RWPE2 (cell line): ENCODE results near the gene CHD5.

Experiments used
- ATAC-seq: fragments of 200-7000 bp; cut with Tn5 transposase; 3 replicates; pipeline ENCODE4 v1.9.1; 2021; ENCODE audit warnings: low read depth
- DNase-seq: peaks from one replicate; pipeline ENCODE4 v3.0.0-alpha.2; 2020; ENCODE audit warnings: low spot score
- H3K27ac ChIP-seq: fragments of 450-650 bp; 2 replicates; pipeline ENCODE4 v1.5.1; 2017; ENCODE audit warnings: mild to moderate bottlenecking; ENCODE audit not compliant: poor library complexity, severe bottlenecking
- H3K27me3 ChIP-seq: fragments of 250-450 bp; sonication (Bioruptor Pico); 2 replicates; pipeline ENCODE4 v1.5.1; 2021; ENCODE audit warnings: mild to moderate bottlenecking, moderate library complexity; ENCODE audit not compliant: insufficient read depth, poor library complexity, severe bottlenecking
- H3K36me3 ChIP-seq: fragments of 250-450 bp; sonication (Bioruptor Pico); 2 replicates; pipeline ENCODE4 v1.5.1; 2020; ENCODE audit warnings: low read depth, mild to moderate bottlenecking, moderate library complexity
- H3K4me1 ChIP-seq: fragments of 250-450 bp; sonication (Bioruptor Pico); 2 replicates; pipeline ENCODE4 v1.5.1; 2021; ENCODE audit warnings: mild to moderate bottlenecking, moderate library complexity; ENCODE audit not compliant: insufficient read depth, poor library complexity, severe bottlenecking
- H3K4me3 ChIP-seq: fragments of 250-450 bp; sonication (Bioruptor Pico); 2 replicates; pipeline ENCODE4 v1.5.1; 2021; ENCODE audit warnings: mild to moderate bottlenecking, moderate library complexity; ENCODE audit not compliant: severe bottlenecking
- H3K9me3 ChIP-seq: fragments of 250-450 bp; sonication (Bioruptor Pico); 2 replicates; pipeline ENCODE4 v1.5.1; 2021; ENCODE audit warnings: mild to moderate bottlenecking, moderate library complexity; ENCODE audit not compliant: severe bottlenecking
- CTCF ChIP-seq: fragments of 450-650 bp; IDR thresholded peaks from one replicate; pipeline ENCODE4 v1.5.1; 2017; ENCODE audit warnings: mild to moderate bottlenecking, moderate library complexity; ENCODE audit not compliant: poor library complexity, severe bottlenecking

Gene CHD5

GRCh38 chr1:6099787-6100765 lies 80.0 kb downstream of the CHD5 start:
- Histone ChIP-seq H3K9me3 (no peaks in the 10 kb centered on the region), H3K4me1 (no peaks in the 10 kb centered on the region), H3K27ac (no peak overlapping the region), H3K27me3 (no peaks in the 10 kb centered on the region), H3K36me3 (no peaks in the 10 kb centered on the region), H3K4me3 (no peak overlapping the region)
- DNase-seq, result peak; percentile 60
- peak; percentile 49; the same call in 2 of the 3 replicates for ATAC-seq
- TF ChIP-seq CTCF, result peak; percentile 30

GRCh38 chr1:6099297-6099696 lies 80.8 kb downstream of the CHD5 start:
- Histone ChIP-seq H3K27me3 (no peaks in the 10 kb centered on the region), H3K27ac (no peak overlapping the region), H3K9me3 (no peaks in the 10 kb centered on the region), H3K4me1 (no peaks in the 10 kb centered on the region), H3K36me3 (no peaks in the 10 kb centered on the region), H3K4me3 (no peak overlapping the region)
- no peak for ATAC-seq
- TF ChIP-seq CTCF, result no peak
- DNase-seq, result peak; percentile 50

GRCh38 chr1:6098303-6099215 lies 81.6 kb downstream of the CHD5 start:
- H3K9me3 ChIP-seq, result no peaks in the 10 kb centered on the region
- no peaks in the 10 kb centered on the region for H3K4me1 ChIP-seq
- no peaks in the 10 kb centered on the region for H3K27me3 ChIP-seq
- no peaks in the 10 kb centered on the region for H3K36me3 ChIP-seq
- peak; percentile 29 for DNase-seq
- no peak overlapping the region for H3K4me3 ChIP-seq
- ATAC-seq, result no peak
- H3K27ac ChIP-seq, result no peak overlapping the region
- no peak for TF ChIP-seq CTCF

- ATAC-seq (no peak), DNase-seq (peak; percentile 53)
- no peaks in the 10 kb centered on the region for H3K36me3 ChIP-seq
- H3K4me3 ChIP-seq, result no peak overlapping the region
- no peak overlapping the region for H3K27ac ChIP-seq
- H3K4me1 ChIP-seq, result no peaks in the 10 kb centered on the region
- H3K9me3 ChIP-seq, result no peaks in the 10 kb centered on the region
- TF ChIP-seq CTCF, result no peak
- no peaks in the 10 kb centered on the region for H3K27me3 ChIP-seq
These were observed 82.3 kb downstream of the CHD5 start for GRCh38 chr1:6097824-6098223.
